C4-2B (cell line): Measurements from ENCODE around the gene ASB12.

Experiments
- CTCF ChIP-seq: fragments of 450-650 bp; conservative IDR thresholded peaks from 2 replicates; pipeline ENCODE4 v1.5.1; 2017; ENCODE audit warnings: mild to moderate bottlenecking
- ZFX ChIP-seq: fragments of 450-650 bp; IDR thresholded peaks from 2 replicates; pipeline ENCODE4 v1.6.1; 2017

GRCh38 chrX:64188901-64189300, 41.5 kb downstream of the ASB12 start:
- TF ChIP-seq CTCF: no peak
- TF ChIP-seq ZFX: no peak
